Smooth muscle cell (in vitro differentiated cells): Measurements from ENCODE around the gene SMIM33. TPM values are rescaled to one million over a fixed set of nuclear protein-coding genes. Genes with fewer than 3 reads are reported as not detected.
A peak's percentile ranks its signal among the peaks of the same experiment; 100 is the strongest.
"Not testable (repeated sequence)": the region's sequence is repeated elsewhere in the genome, so short reads cannot be mapped to it uniquely, and the experiment has no call there.

Experiments used
- DNase-seq: peaks from one replicate; lab custom pipeline; 2025; ENCODE audit not compliant: unreplicated experiment; lab: John Stamatoyannopoulos, UW
- H2AFZ ChIP-seq: fragments of 200-600 bp; sonication (generic); 2 replicates; pipeline ENCODE4 v1.6.0; 2016; ENCODE audit warnings: antibody characterized with exemption, low read depth, mild to moderate bottlenecking
- H3F3A ChIP-seq: fragments of 200-600 bp; sonication (generic); 2 replicates; pipeline ENCODE4 v1.6.0; 2017; ENCODE audit warnings: antibody characterized with exemption, low read depth
- H3K27ac ChIP-seq: fragments of 200-600 bp; sonication (generic); 2 replicates; pipeline ENCODE4 v1.5.1; 2016; ENCODE audit warnings: low read depth, mild to moderate bottlenecking
- H3K27me3 ChIP-seq: fragments of 200-600 bp; sonication (generic); 2 replicates; pipeline ENCODE4 v1.6.1; 2016; ENCODE audit warnings: low read depth, mild to moderate bottlenecking
- H3K36me3 ChIP-seq: fragments of 200-600 bp; sonication (generic); 2 replicates; pipeline ENCODE4 v1.5.1; 2016; ENCODE audit warnings: low read depth
- H3K4me1 ChIP-seq: fragments of 200-600 bp; sonication (generic); 2 replicates; pipeline ENCODE4 v1.5.1; 2016; ENCODE audit warnings: low read depth
- H3K4me2 ChIP-seq: fragments of 200-600 bp; sonication (generic); 2 replicates; pipeline ENCODE4 v1.6.0; 2016; ENCODE audit warnings: mild to moderate bottlenecking
- H3K4me3 ChIP-seq: fragments of 200-600 bp; sonication (generic); 2 replicates; pipeline ENCODE4 v1.5.1; 2016; ENCODE audit warnings: mild to moderate bottlenecking
- H3K79me2 ChIP-seq: fragments of 200-600 bp; sonication (generic); 2 replicates; pipeline ENCODE4 v1.6.0; 2016; ENCODE audit warnings: low read depth, mild to moderate bottlenecking
- H3K9ac ChIP-seq: fragments of 200-600 bp; sonication (generic); 2 replicates; pipeline ENCODE4 v1.6.0; 2016; ENCODE audit warnings: low read depth
- H3K9me3 ChIP-seq: fragments of 200-600 bp; sonication (generic); replicated peaks from 2 replicates; pipeline ENCODE4 v1.5.1; 2016; ENCODE audit warnings: low read depth
- H4K20me1 ChIP-seq: fragments of 200-600 bp; sonication (generic); 2 replicates; pipeline ENCODE4 v1.6.0; 2016; ENCODE audit warnings: low read depth
- CTCF ChIP-seq: fragments of 200-600 bp; sonication (generic); IDR thresholded peaks from 2 replicates; pipeline ENCODE4 v1.5.1; 2017; ENCODE audit warnings: borderline replicate concordance, mild to moderate bottlenecking, antibody characterized with exemption; ENCODE audit not compliant: insufficient read depth, poor library complexity, severe bottlenecking
- WGBS: methylation state at CpG from one replicate; pipeline ENCODE4 v1.1.7; 2016; ENCODE audit warnings: low lambda C conversion rate; 5-methylcytosine and 5-hydroxymethylcytosine counted together
- polyA plus RNA-seq: library from polyadenylated mRNA; unstranded; fragments of >200 nt; fragmentation: Nextera tagmentation; extraction: Ambion mirVana; gene quantifications from 2 replicates; pipeline ENCODE4 v1.2.1, GENCODE V29; 2016
- total RNA-seq: library from RNA; depleted of rRNA; stranded (reverse); fragments of >200 nt; gene quantifications from 2 replicates; pipeline ENCODE4 v1.2.3, GENCODE V29; 2014

SMIM33 gene
- total and polyA plus RNA-seq, 2 experiments from 2014 or later, result not detected

- Histone ChIP-seq H3K27me3 (no peaks in the 10 kb centered on the region), H3K79me2 (no peaks in the 10 kb centered on the region), H3K4me1 (peaks cover 6% of the 10 kb centered on the region), H3K4me2 (peak overlapping the region; percentile 50), H3K9me3 (no peaks in the 10 kb centered on the region), H3F3A (no peaks in the 10 kb centered on the region), H3K27ac (peak overlapping the region; percentile 15), H3K36me3 (no peaks in the 10 kb centered on the region), H3K9ac (no peak overlapping the region), H2AFZ (peak overlapping the region; percentile 20), H3K4me3 (no peak overlapping the region), H4K20me1 (no peaks in the 10 kb centered on the region)
- no peak for DNase-seq
- no peak for TF ChIP-seq CTCF
These were observed 24.0 kb downstream of the SMIM33 start for GRCh38 chr5:139494832-139495231.

- H3K9ac ChIP-seq, result no peak overlapping the region
- no peak overlapping the region for H3K4me2 ChIP-seq
- no peak for TF ChIP-seq CTCF
These were observed 25.0 kb downstream of the SMIM33 start for GRCh38 chr5:139495638-139496435.

GRCh38 chr5:139501381-139501780 is 30.6 kb downstream of the SMIM33 start:
- Histone ChIP-seq H3K36me3 (no peaks in the 10 kb centered on the region), H4K20me1 (no peaks in the 10 kb centered on the region), H3K9ac (no peak overlapping the region), H3K79me2 (no peaks in the 10 kb centered on the region), H3K4me2 (no peak overlapping the region), H3K4me1 (peaks cover 5% of the 10 kb centered on the region), H3F3A (no peaks in the 10 kb centered on the region), H3K27ac (no peak overlapping the region), H3K9me3 (no peaks in the 10 kb centered on the region), H3K27me3 (no peaks in the 10 kb centered on the region), H2AFZ (no peak overlapping the region), H3K4me3 (no peak overlapping the region)
- TF ChIP-seq CTCF, result no peak
- WGBS, result 88% methylated on average over 4 of the region's 4 CpGs
- DNase-seq, result no peak

More at GRCh38 chr5:139495638-139496435, 25.0 kb downstream of the SMIM33 start:
- Histone ChIP-seq H3F3A (no peaks in the 10 kb centered on the region), H3K9me3 (no peaks in the 10 kb centered on the region), H3K4me1 (peaks cover 6% of the 10 kb centered on the region), H4K20me1 (no peaks in the 10 kb centered on the region), H3K27ac (no peak overlapping the region), H3K4me3 (no peak overlapping the region), H3K36me3 (no peaks in the 10 kb centered on the region), H2AFZ (no peak overlapping the region), H3K79me2 (no peaks in the 10 kb centered on the region), H3K27me3 (no peaks in the 10 kb centered on the region)
- no peak for DNase-seq
- WGBS, result 80% methylated on average over 3 of the region's 3 CpGs

DNA sequence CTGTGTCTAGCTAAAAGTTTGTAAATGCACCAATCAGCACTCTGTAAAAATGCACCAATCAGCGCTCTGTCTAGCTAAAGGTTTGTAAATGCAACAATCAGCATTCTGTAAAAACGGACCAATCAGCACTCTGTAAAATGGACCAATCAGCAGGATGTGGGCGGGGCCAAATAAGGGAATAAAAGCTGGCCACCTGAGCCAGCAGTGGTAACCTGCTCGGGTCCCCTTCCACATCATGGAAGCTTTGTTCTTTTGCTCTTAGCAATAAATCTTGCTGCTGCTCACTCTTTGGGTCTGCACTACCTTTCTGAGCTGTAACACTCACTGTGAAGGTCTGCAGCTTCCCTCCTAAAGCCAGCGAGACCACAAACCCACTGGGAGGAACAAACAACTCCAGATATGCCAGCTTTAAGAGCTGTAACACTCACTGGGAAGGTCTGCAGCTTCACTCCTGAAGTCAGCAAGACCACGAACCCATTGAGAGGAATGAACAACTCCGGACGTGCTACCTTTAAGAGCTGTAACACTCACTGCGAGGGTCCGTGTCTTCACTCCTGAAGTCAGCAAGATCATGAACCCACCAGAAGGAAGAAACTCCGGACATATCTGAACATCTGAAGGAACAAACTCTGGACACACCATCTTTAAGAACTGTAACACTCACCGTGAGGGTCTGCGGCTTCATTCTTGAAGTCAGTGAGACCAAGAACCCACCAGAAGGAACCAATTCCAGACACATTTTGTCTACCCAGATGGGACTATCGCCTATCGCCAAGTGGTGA is 32.4 kb downstream of the SMIM33 start:
- not testable (repeated sequence) for H3K4me1 ChIP-seq, H3K36me3 ChIP-seq, H4K20me1 ChIP-seq, H3K27ac ChIP-seq, H3K9ac ChIP-seq, H3F3A ChIP-seq, DNase-seq, H3K27me3 ChIP-seq, H3K9me3 ChIP-seq, H3K79me2 ChIP-seq
- Histone ChIP-seq H3K4me2 (peak overlapping the region; percentile 62), H3K4me3 (peak overlapping the region; percentile 36), H2AFZ (peak overlapping the region; percentile 49)
- 94% methylated on average over 15 of the region's 15 CpGs for WGBS

DNA sequence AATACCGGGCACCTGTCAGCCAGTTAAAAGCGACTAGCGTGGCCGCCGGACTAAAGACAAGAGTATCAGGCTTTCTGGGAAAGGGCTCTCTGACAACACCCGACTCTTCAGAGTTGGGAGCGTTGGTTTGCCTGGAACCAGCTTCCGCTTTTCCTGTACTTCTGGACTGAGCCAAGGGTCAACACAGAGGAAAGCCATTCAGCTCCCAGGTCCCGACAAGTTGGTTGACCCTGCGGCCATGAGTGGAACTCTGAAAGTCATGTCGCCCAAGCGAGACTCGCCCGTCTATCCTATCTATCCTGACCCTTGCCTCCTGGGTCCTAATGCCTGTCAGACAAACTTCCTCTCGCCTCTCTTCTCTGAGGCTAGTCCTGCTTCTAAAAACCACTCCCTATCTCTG is 33.1 kb downstream of the SMIM33 start:
- H3K9me3 ChIP-seq, H3K36me3 ChIP-seq, DNase-seq, H3K27me3 ChIP-seq, H4K20me1 ChIP-seq, H3F3A ChIP-seq, H3K79me2 ChIP-seq, H3K27ac ChIP-seq, H3K4me1 ChIP-seq, H3K9ac ChIP-seq: not testable (repeated sequence)
- Histone ChIP-seq H3K4me3 (peak overlapping the region; percentile 36), H2AFZ (peak overlapping the region; percentile 49), H3K4me2 (peak overlapping the region; percentile 62)
- WGBS, result 53% methylated on average over 15 of the region's 15 CpGs

DNA sequence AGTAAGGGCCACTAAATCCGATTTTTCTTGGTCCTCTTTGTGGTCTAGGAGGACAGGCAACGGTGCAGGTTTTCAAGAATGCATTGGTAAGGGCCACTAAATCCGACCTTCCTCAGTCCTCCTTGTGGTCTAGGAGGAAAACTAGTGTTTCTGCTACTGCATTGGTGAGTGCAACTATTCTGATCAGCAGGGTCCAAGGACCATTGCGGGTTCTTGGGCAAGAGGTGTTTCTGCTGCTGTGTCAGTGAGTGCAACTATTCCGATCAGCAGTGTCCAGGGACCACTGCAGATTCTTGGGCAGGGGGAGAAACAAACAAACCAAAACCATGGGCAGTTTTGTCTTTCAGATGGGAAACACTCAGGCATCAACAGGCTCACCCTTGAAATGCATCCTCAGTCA is 33.9 kb downstream of the SMIM33 start:
- not testable (repeated sequence) for H3K27me3 ChIP-seq, H3K9ac ChIP-seq, H3K27ac ChIP-seq, H4K20me1 ChIP-seq, H3K36me3 ChIP-seq, DNase-seq, H3K4me1 ChIP-seq, H3K9me3 ChIP-seq, H3F3A ChIP-seq, H3K4me2 ChIP-seq, H3K79me2 ChIP-seq, H3K4me3 ChIP-seq
- H2AFZ ChIP-seq, result peak overlapping the region; percentile 49
- WGBS, result 76% methylated on average over 5 of the region's 5 CpGs
